ENCODE measurements around the gene IL19. TPM values are rescaled to one million over a fixed set of nuclear protein-coding genes. Genes with fewer than 3 reads are reported as not detected.
A peak's percentile ranks its signal among the peaks of the same experiment; 100 is the strongest.

Gene IL19
- polyA plus RNA-seq, 1 of the 3 experiments (the other 2 are of a cell fraction): not detected

DNA sequence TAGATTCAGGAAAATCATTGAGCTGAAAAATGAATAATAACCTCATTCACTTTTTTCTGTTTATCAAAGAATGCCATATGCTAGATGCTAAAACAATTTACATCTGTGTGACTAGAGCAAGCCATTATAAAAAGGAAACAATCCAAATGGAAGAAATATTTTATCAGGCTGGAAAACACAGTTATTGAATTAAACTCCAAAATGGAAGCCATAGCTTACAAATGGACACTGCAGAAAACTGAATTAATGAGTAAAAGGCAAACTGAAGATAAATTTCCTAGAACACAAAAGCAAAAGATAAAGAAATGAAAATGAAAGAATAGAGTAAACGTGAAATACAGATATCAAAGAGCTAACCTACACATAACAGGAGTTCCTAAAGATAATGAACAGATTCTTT is 34.8 kb downstream of the IL19 start (continued):
- TF ChIP-seq, protein P1, sequence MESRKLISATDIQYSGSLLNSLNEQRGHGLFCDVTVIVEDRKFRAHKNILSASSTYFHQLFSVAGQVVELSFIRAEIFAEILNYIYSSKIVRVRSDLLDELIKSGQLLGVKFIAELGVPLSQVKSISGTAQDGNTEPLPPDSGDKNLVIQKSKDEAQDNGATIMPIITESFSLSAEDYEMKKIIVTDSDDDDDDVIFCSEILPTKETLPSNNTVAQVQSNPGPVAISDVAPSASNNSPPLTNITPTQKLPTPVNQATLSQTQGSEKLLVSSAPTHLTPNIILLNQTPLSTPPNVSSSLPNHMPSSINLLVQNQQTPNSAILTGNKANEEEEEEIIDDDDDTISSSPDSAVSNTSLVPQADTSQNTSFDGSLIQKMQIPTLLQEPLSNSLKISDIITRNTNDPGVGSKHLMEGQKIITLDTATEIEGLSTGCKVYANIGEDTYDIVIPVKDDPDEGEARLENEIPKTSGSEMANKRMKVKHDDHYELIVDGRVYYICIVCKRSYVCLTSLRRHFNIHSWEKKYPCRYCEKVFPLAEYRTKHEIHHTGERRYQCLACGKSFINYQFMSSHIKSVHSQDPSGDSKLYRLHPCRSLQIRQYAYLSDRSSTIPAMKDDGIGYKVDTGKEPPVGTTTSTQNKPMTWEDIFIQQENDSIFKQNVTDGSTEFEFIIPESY (IDR thresholded peaks at IDR 0.05; ENCODE audit: borderline replicate concordance, low read depth): no peak
- TF ChIP-seq RXRA (IDR thresholded peaks at IDR 0.05; ENCODE audit: borderline replicate concordance, low read depth): no peak
- TF ChIP-seq GATA2 (CRISPR knock-in tag; IDR thresholded peaks at IDR 0.05): peak; percentile 29; the same call in 1 of the 2 replicates
- TF ChIP-seq SMC3 (IDR thresholded peaks at IDR 0.05; ENCODE audit: low read depth, low read length): no peak
- no peak for TF ChIP-seq JUND (IDR thresholded peaks at IDR 0.05)
- no peak for TF ChIP-seq POLR2AphosphoS5 (IDR thresholded peaks at IDR 0.05; ENCODE audit: low read depth, low read length)
- no peak for TF ChIP-seq REST (IDR thresholded peaks at IDR 0.05; ENCODE audit: low read depth, low read length)

DNA sequence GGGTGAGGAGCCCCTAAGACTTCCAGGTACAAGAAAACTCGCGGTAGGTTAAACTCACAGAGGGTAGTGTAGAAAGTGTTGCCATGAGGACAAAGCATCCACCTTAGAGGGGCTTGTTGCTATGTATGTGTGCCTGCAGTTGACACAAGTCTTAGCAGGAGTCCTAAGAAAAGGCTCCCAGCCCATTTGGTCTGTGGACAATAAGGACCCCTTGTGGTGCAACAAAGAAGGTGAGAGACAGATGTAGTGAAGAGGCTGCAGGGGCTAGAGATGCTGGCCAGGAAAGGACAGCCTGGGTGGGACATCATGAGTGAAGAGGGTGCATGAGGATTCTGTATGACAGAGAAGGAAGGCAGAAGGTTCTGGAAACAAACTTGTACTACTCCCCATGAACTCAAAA is 38.0 kb downstream of the IL19 start:
- no peak overlapping the region for H3K4me2 ChIP-seq
- DNase-seq: no peak
- 84% methylated on average over 2 of the region's 2 CpGs for WGBS (ENCODE audit: low lambda C conversion rate)
- POLR2A ChIA-PET: no interaction called here
- H3K9me2 ChIP-seq: no peaks in the 10 kb centered on the region
- H3K27ac ChIP-seq (ENCODE audit: low read depth in 2 of 2, low read length in 1 of 2): no peak overlapping the region
- no peaks in the 10 kb centered on the region for H3K9me3 ChIP-seq
- no peaks in the 10 kb centered on the region for H4K20me1 ChIP-seq (ENCODE audit: insufficient read depth)
- no peaks in the 10 kb centered on the region for H3K36me3 ChIP-seq (replicated peaks in 1 of 2; ENCODE audit: control insufficient read depth in 1 of 2, insufficient read depth in 2 of 2, low read length in 1 of 2)
- H3K27me3 ChIP-seq (ENCODE audit: insufficient read depth): peaks cover 9% of the 10 kb centered on the region; the same call in 1 of the 2 replicates
- no peaks in the 10 kb centered on the region for H3K79me2 ChIP-seq (ENCODE audit: insufficient read depth)
- H3K4me1 ChIP-seq (ENCODE audit: control insufficient read depth in 1 of 2, insufficient read depth in 2 of 2, low read depth in 1 of 2, low read length in 1 of 2): peaks cover 0 to 22% of the 10 kb centered on the region in 2 experiments; a peak in 2 of 4 replicates
- H2AFZ ChIP-seq (ENCODE audit: low read depth): no peak overlapping the region
- no peaks in the 10 kb centered on the region for H3F3A ChIP-seq (replicated peaks; ENCODE audit: insufficient read depth)
- H3K9ac ChIP-seq: no peak overlapping the region
- no peak overlapping the region for H3K4me3 ChIP-seq (ENCODE audit: low read depth in 2 of 2, low read length in 1 of 2)
- CTCF ChIA-PET: interaction anchor here (1.2 to 2.2 kb wide), 11 partner anchors 9 to 104 kb away, joined by 3 to 11 read pairs (median 6); no protein-coding TSS in a partner anchor
- TF ChIP-seq GATA2 (CRISPR knock-in tag; IDR thresholded peaks at IDR 0.05): no peak
- TF ChIP-seq RAD21 (IDR thresholded peaks at IDR 0.05; ENCODE audit: low read length): peak; percentile 56
- no peak for TF ChIP-seq MXI1 (IDR thresholded peaks at IDR 0.05; ENCODE audit: low read depth, low read length)
- no peak for TF ChIP-seq JUND (IDR thresholded peaks at IDR 0.05)
- TF ChIP-seq TCF12 (IDR thresholded peaks at IDR 0.05): no peak
- TF ChIP-seq EP300 (IDR thresholded peaks at IDR 0.05; ENCODE audit: borderline replicate concordance in 1 of 2, low read depth in 1 of 2, low read length in 1 of 2): no peak
- TF ChIP-seq CHD2 (IDR thresholded peaks at IDR 0.05; ENCODE audit: low read length, partially characterized antibody): no peak
- no peak for TF ChIP-seq SIN3A (IDR thresholded peaks at IDR 0.05; ENCODE audit: borderline replicate concordance, low read depth, low read length)
- no peak for TF ChIP-seq POLR2AphosphoS5 (IDR thresholded peaks at IDR 0.05; ENCODE audit: low read depth, low read length)
- no peak for TF ChIP-seq EZH2phosphoT487 (IDR thresholded peaks at IDR 0.05; ENCODE audit: borderline replicate concordance, low read depth)
- no peak for TF ChIP-seq GABPA (IDR thresholded peaks at IDR 0.05; ENCODE audit: low read depth)
- TF ChIP-seq FOXM1 (IDR thresholded peaks at IDR 0.05; ENCODE audit: low read depth): no peak
- no peak for TF ChIP-seq RCOR1 (IDR thresholded peaks at IDR 0.05; ENCODE audit: low read length)
- no peak for TF ChIP-seq REST (IDR thresholded peaks at IDR 0.05; ENCODE audit: low read depth, low read length)
- TF ChIP-seq, protein P1 (IDR thresholded peaks at IDR 0.05; ENCODE audit: borderline replicate concordance, low read depth): no peak
- TF ChIP-seq TAF1 (IDR thresholded peaks at IDR 0.05; ENCODE audit: borderline replicate concordance, low read depth, low read length): no peak
